ENCODE measurements around the gene BTBD16. TPM values are rescaled to one million over a fixed set of nuclear protein-coding genes. Genes with fewer than 3 reads are reported as not detected.
A peak's percentile ranks its signal among the peaks of the same experiment; 100 is the strongest.

The BTBD16 gene
- total and polyA plus RNA-seq, 2 experiments from 2014 or later = 0.47 to 0.74 TPM

DNA sequence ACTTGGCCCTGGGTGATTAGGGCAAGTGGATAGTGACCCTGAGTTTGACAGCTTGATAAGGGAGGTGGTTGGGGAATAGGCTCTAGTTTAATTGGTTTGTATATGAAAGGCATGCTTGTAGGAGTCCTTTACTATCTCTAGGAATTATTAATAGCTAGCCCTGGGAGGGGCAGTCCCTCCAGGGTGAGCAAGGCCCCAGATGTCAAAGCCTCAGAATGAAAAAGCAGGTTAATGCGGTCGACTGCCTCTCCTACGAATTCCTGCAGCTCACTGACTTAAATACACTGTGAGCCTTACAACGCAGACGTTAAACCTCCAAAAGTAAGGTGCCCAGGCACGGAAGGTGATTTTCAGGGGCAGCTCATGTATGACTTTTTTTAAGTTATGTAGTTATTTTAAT, 5.2 kb upstream of the BTBD16 start:
- Histone ChIP-seq H3K4me2 (no peak overlapping the region), H3K9me3 (ENCODE audit: low read depth) (peaks cover 18% of the 10 kb centered on the region), H3K27ac (peak overlapping the region; percentile 59), H3K79me2 (no peaks in the 10 kb centered on the region), H3K36me3 (replicated peaks; ENCODE audit: insufficient read depth, low read depth) (peaks cover 4% of the 10 kb centered on the region), H2AFZ (no peak overlapping the region), H3K9me2 (replicated peaks; ENCODE audit: insufficient read depth) (no peaks in the 10 kb centered on the region), H3K4me1 (ENCODE audit: insufficient read depth) (peaks cover 36% of the 10 kb centered on the region), H4K20me1 (ENCODE audit: insufficient read depth, poor library complexity, severe bottlenecking) (no peaks in the 10 kb centered on the region), H3K4me3 (no peak overlapping the region), H3K27me3 (no peaks in the 10 kb centered on the region)
- no peak for DNase-seq (ENCODE audit: low spot score)
- 66% methylated on average over 6 of the region's 6 CpGs for WGBS (ENCODE audit: low lambda C conversion rate, missing lambda C conversion rate)
- TF ChIP-seq EZH2 (IDR thresholded peaks at IDR 0.05; ENCODE audit: borderline replicate concordance) (no peak), EZH2phosphoT487 (IDR thresholded peaks at IDR 0.05; ENCODE audit: low read depth, severe bottlenecking, unreplicated experiment) (no peak)
- TF ChIP-seq, protein P1, sequence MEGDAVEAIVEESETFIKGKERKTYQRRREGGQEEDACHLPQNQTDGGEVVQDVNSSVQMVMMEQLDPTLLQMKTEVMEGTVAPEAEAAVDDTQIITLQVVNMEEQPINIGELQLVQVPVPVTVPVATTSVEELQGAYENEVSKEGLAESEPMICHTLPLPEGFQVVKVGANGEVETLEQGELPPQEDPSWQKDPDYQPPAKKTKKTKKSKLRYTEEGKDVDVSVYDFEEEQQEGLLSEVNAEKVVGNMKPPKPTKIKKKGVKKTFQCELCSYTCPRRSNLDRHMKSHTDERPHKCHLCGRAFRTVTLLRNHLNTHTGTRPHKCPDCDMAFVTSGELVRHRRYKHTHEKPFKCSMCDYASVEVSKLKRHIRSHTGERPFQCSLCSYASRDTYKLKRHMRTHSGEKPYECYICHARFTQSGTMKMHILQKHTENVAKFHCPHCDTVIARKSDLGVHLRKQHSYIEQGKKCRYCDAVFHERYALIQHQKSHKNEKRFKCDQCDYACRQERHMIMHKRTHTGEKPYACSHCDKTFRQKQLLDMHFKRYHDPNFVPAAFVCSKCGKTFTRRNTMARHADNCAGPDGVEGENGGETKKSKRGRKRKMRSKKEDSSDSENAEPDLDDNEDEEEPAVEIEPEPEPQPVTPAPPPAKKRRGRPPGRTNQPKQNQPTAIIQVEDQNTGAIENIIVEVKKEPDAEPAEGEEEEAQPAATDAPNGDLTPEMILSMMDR (IDR thresholded peaks at IDR 0.05; ENCODE audit: poor library complexity) = no peak

- Histone ChIP-seq H3K9me3 (ENCODE audit: low read depth) (peaks cover under 1% of the 10 kb centered on the region), H3K36me3 (replicated peaks; ENCODE audit: insufficient read depth, low read depth) (no peaks in the 10 kb centered on the region), H3K27me3 (no peaks in the 10 kb centered on the region), H3K9me2 (replicated peaks; ENCODE audit: insufficient read depth) (no peaks in the 10 kb centered on the region), H3K4me2 (no peak overlapping the region), H3K4me1 (ENCODE audit: insufficient read depth) (peaks cover 36% of the 10 kb centered on the region), H4K20me1 (ENCODE audit: insufficient read depth, poor library complexity, severe bottlenecking) (no peaks in the 10 kb centered on the region), H3K27ac (peak overlapping the region; percentile 66), H3K4me3 (no peak overlapping the region), H2AFZ (no peak overlapping the region), H3K79me2 (no peaks in the 10 kb centered on the region)
- peak; percentile 71 for DNase-seq (ENCODE audit: low spot score)
- 64% methylated on average over 14 of the region's 14 CpGs for WGBS (ENCODE audit: low lambda C conversion rate, missing lambda C conversion rate)
- TF ChIP-seq, protein P1 (IDR thresholded peaks at IDR 0.05; ENCODE audit: poor library complexity) = peak; percentile 78
- no peak for TF ChIP-seq EZH2phosphoT487 (IDR thresholded peaks at IDR 0.05; ENCODE audit: low read depth, severe bottlenecking, unreplicated experiment)
- TF ChIP-seq EZH2 (IDR thresholded peaks at IDR 0.05; ENCODE audit: borderline replicate concordance) = no peak
Observed at GRCh38 chr10:122267849-122268737, 3.0 kb upstream of the BTBD16 start.

- no peak overlapping the region for H2AFZ ChIP-seq
- no peak for TF ChIP-seq EZH2phosphoT487 (IDR thresholded peaks at IDR 0.05; ENCODE audit: low read depth, severe bottlenecking, unreplicated experiment)
- TF ChIP-seq, protein P1 (IDR thresholded peaks at IDR 0.05; ENCODE audit: poor library complexity) = no peak
- no peak for TF ChIP-seq EZH2 (IDR thresholded peaks at IDR 0.05; ENCODE audit: borderline replicate concordance)
- H4K20me1 ChIP-seq (ENCODE audit: insufficient read depth, poor library complexity, severe bottlenecking) = no peaks in the 10 kb centered on the region
- H3K79me2 ChIP-seq = no peaks in the 10 kb centered on the region
- 81% methylated on average over 10 of the region's 10 CpGs for WGBS (ENCODE audit: low lambda C conversion rate, missing lambda C conversion rate)
- no peaks in the 10 kb centered on the region for H3K9me3 ChIP-seq (ENCODE audit: low read depth)
- no peaks in the 10 kb centered on the region for H3K9me2 ChIP-seq (replicated peaks; ENCODE audit: insufficient read depth)
- H3K4me1 ChIP-seq (ENCODE audit: insufficient read depth) = peaks cover 28% of the 10 kb centered on the region
- DNase-seq (ENCODE audit: low spot score) = no peak
- peak overlapping the region; percentile 66 for H3K27ac ChIP-seq
- H3K36me3 ChIP-seq (replicated peaks; ENCODE audit: insufficient read depth, low read depth) = no peaks in the 10 kb centered on the region
- no peaks in the 10 kb centered on the region for H3K27me3 ChIP-seq
- no peak overlapping the region for H3K4me3 ChIP-seq
- H3K4me2 ChIP-seq = no peak overlapping the region
Observed at GRCh38 chr10:122269059-122269687, 1.9 kb upstream of the BTBD16 start.
